GM12878 (cell line): ENCODE measurements around the gene MAP3K4. TPM values are rescaled to one million over a fixed set of nuclear protein-coding genes. Genes with fewer than 3 reads are reported as not detected.

ENCODE experiments used
- ATAC-seq: fragments of 200-7000 bp; cut with Tn5 transposase; 3 replicates; pipeline ENCODE4 v1.9.1; 2020; ENCODE audit warnings: mild to moderate bottlenecking, moderate library complexity
- BruUV-seq: library from RNA; stranded (reverse); fragments of 400-500 nt; replicated peaks from 2 replicates; lab custom pipeline; 2021; lab: Mats Ljungman, UMichigan
- CTCF ChIA-PET: fragments of 300-600 bp; sonication (Branson Sonifier 250); formaldehyde crosslinking; extraction: SDS; loops from one replicate; lab custom pipeline; 2021; ENCODE audit warnings: inconsistent platforms; lab: Yijun Ruan, JAX
- POLR2A ChIA-PET: fragments of 350-600 bp; formaldehyde crosslinking; extraction: SDS; loops from one replicate; lab custom pipeline; 2021; ENCODE audit warnings: inconsistent platforms; lab: Charles Lee
- RAD21 ChIA-PET: fragments of 300-600 bp; sonication (Branson Sonifier 250); formaldehyde crosslinking; loops from one replicate; lab custom pipeline; 2023; ENCODE audit warnings: antibody characterized with exemption; ENCODE audit not compliant: unreplicated experiment; lab: Charles Lee
- SMC1A ChIA-PET: fragments of 300-600 bp; sonication (Branson Sonifier 250); formaldehyde crosslinking; loops from one replicate; lab custom pipeline; 2023; ENCODE audit not compliant: unreplicated experiment, uncharacterized antibody; lab: Charles Lee
- DNase-seq: peaks from one replicate; pipeline ENCODE4 v3.0.0-alpha.2; 2011; ENCODE audit warnings: low read depth, low spot score
- FAIRE-seq: peaks from 3 replicates; lab custom pipeline; 2011; peaks lifted over from hg19 to GRCh38; lab: Jason Lieb, UNC
- H2AFZ ChIP-seq: 2 replicates; pipeline ENCODE4 v1.6.0; 2011; ENCODE audit warnings: low read depth, low read length, control low read depth; ENCODE audit not compliant: control insufficient read depth
- H3K27ac ChIP-seq: 2 replicates; pipeline ENCODE4 v1.5.1; 2011; ENCODE audit warnings: control low read depth; ENCODE audit not compliant: control insufficient read depth, insufficient read depth
- H3K27me3 ChIP-seq, 2 experiments: replicated peaks in 1 of 2; 2 replicates each; pipeline versions ENCODE4 v1.6.0 to v1.6.1; 2011; ENCODE audit warnings: low read length in 1 of 2; ENCODE audit not compliant: control insufficient read depth in 2 of 2, insufficient read depth in 2 of 2
- H3K36me3 ChIP-seq, 2 experiments: 2 replicates each; pipeline ENCODE4 v1.5.1; 2011; ENCODE audit warnings: low read length in 1 of 2; ENCODE audit not compliant: control insufficient read depth in 2 of 2, insufficient read depth in 2 of 2
- H3K4me1 ChIP-seq: 2 replicates; pipeline ENCODE4 v1.6.1; 2011; ENCODE audit warnings: mild to moderate bottlenecking, low read length, moderate library complexity, mixed read lengths; ENCODE audit not compliant: control insufficient read depth, insufficient read depth
- H3K4me2 ChIP-seq: 2 replicates; pipeline ENCODE4 v1.6.0; 2011; ENCODE audit warnings: control low read depth; ENCODE audit not compliant: control insufficient read depth, insufficient read depth
- H3K4me3 ChIP-seq: fragments of 200-600 bp; sonication (generic); 2 replicates; pipeline ENCODE4 v1.5.1; 2016
- H3K79me2 ChIP-seq: 2 replicates; pipeline ENCODE4 v1.6.0; 2011; ENCODE audit warnings: low read length; ENCODE audit not compliant: control insufficient read depth, insufficient read depth
- H3K9ac ChIP-seq: 2 replicates; pipeline ENCODE4 v1.8.0; 2011; ENCODE audit warnings: low read length, control low read depth, mixed read lengths; ENCODE audit not compliant: control insufficient read depth, insufficient read depth
- H3K9me3 ChIP-seq: replicated peaks from 3 replicates; pipeline ENCODE4 v1.5.1; 2011; ENCODE audit warnings: mild to moderate bottlenecking, low read length; ENCODE audit not compliant: control insufficient read depth, insufficient read depth
- H4K20me1 ChIP-seq: 2 replicates; pipeline ENCODE4 v1.6.0; 2011; ENCODE audit not compliant: control insufficient read depth, insufficient read depth
- BMI1 ChIP-seq: fragments of 450-650 bp; IDR thresholded peaks from 2 replicates; pipeline ENCODE4 v1.6.1; 2016; ENCODE audit warnings: mild to moderate bottlenecking, moderate library complexity, borderline replicate concordance
- CEBPB ChIP-seq, 2 experiments: fragments of 150-350 bp in 1 of 2; IDR thresholded peaks; 2 replicates each; pipeline ENCODE4 v1.6.1; 2012 to 2014; ENCODE audit warnings: low read depth in 2 of 2, low read length in 2 of 2, borderline replicate concordance in 1 of 2, inconsistent platforms in 1 of 2
- EED ChIP-seq: sonication (generic); IDR thresholded peaks from 2 replicates; pipeline ENCODE4 v1.6.1; 2016; ENCODE audit warnings: antibody characterized with exemption, low read depth
- HSF1 ChIP-seq: fragments of 150-350 bp; IDR thresholded peaks from 2 replicates; pipeline ENCODE4 v1.6.1; 2014; ENCODE audit warnings: mild to moderate bottlenecking, low read depth, low read length
- IRF3 ChIP-seq: fragments of 450-650 bp; IDR thresholded peaks from 2 replicates; pipeline ENCODE4 v1.6.1; 2014; ENCODE audit warnings: mild to moderate bottlenecking
- MTA3 ChIP-seq: IDR thresholded peaks from 2 replicates; pipeline ENCODE4 v1.6.1; 2012; ENCODE audit warnings: low read length, inconsistent platforms, borderline replicate concordance
- NR2F1 ChIP-seq: fragments of 450-650 bp; conservative IDR thresholded peaks from 2 replicates; pipeline ENCODE4 v1.6.1; 2017; ENCODE audit warnings: mild to moderate bottlenecking
- POLR2A ChIP-seq: IDR thresholded peaks from 2 replicates; pipeline ENCODE4 v1.6.1; 2011; ENCODE audit warnings: low read depth, mild to moderate bottlenecking, low read length
- POU2F2 ChIP-seq: IDR thresholded peaks from 3 replicates; pipeline ENCODE4 v1.6.1; 2011; ENCODE audit warnings: low read depth, mild to moderate bottlenecking, low read length, borderline replicate concordance
- SMC3 ChIP-seq: IDR thresholded peaks from 2 replicates; pipeline ENCODE4 v1.6.1; 2011; ENCODE audit warnings: low read length, improper control_type of control experiment, borderline replicate concordance
- SPI1 ChIP-seq: IDR thresholded peaks from 2 replicates; pipeline ENCODE4 v1.6.1; 2011; ENCODE audit warnings: low read depth, mild to moderate bottlenecking, low read length, moderate library complexity, borderline replicate concordance; ENCODE audit not compliant: insufficient read depth
- SUZ12 ChIP-seq: fragments of 200-600 bp; sonication (generic); IDR thresholded peaks from one replicate; pipeline ENCODE4 v1.6.1; 2018; ENCODE audit warnings: antibody characterized with exemption, mild to moderate bottlenecking; ENCODE audit not compliant: unreplicated experiment
- ZBED1 ChIP-seq: IDR thresholded peaks from 2 replicates; pipeline ENCODE4 v1.6.1; 2016; ENCODE audit warnings: borderline replicate concordance
- ZNF217 ChIP-seq: fragments of 450-650 bp; IDR thresholded peaks from 2 replicates; pipeline ENCODE4 v1.6.1; 2017; ENCODE audit warnings: antibody characterized with exemption, mild to moderate bottlenecking
- WGBS: methylation state at CpG from one replicate; pipeline ENCODE4 v1.1.6; 2016; ENCODE audit warnings: low lambda C conversion rate; ENCODE audit not compliant: insufficient replicate concordance, insufficient coverage; ENCODE audit errors: missing lambda C conversion rate; 5-methylcytosine and 5-hydroxymethylcytosine counted together
- in situ Hi-C: fragments of 300-500 bp; cut with MboI; formaldehyde crosslinking; loops from 9 replicates; pipeline ENCODE4 v1.14.3; 2018; ENCODE audit warnings: mixed read lengths
- intact Hi-C: fragments of 100-400 bp; cut with micrococcal nuclease; formaldehyde crosslinking; loops from one replicate; pipeline ENCODE4 v1.14.2; 2022; ENCODE audit not compliant: unreplicated experiment
- polyA plus RNA-seq, 11 experiments: library from polyadenylated mRNA; depleted of rRNA in 4 of 11; unstranded in 6 of 11; stranded (reverse) in 5 of 11; fragments of >200 nt; fragmentation: Nextera tagmentation in 4 of 11; fragmentation: Illumina TruSeq in 1 of 11; extraction: Ambion mirVana in 4 of 11; extraction: Trizol in 1 of 11; gene quantifications; 1 replicate in 1 of 11; 2 replicates in 10 of 11; pipeline versions ENCODE4 v1.2.1 to v1.2.3, GENCODE V29; 2011 to 2016; ENCODE audit warnings: inconsistent platforms in 2 of 11, missing spikeins in 2 of 11, low read depth in 1 of 11
- total RNA-seq, 4 experiments: library from RNA; depleted of rRNA in 3 of 4; stranded (reverse); fragments of >200 nt in 3 of 4; fragmentation: Illumina TruSeq in 1 of 4; extraction: Trizol in 1 of 4; gene quantifications; 2 replicates each; pipeline versions ENCODE4 v1.2.1 to v1.2.3, GENCODE V29; 2013 to 2021
- TF ChIP-seq, protein P1 (sequence below): IDR thresholded peaks from 2 replicates; pipeline ENCODE4 v1.6.1; 2012; ENCODE audit warnings: low read depth, low read length, improper control_type of control experiment
- TF ChIP-seq, protein P2 (sequence below): IDR thresholded peaks from 2 replicates; pipeline ENCODE4 v1.6.1; 2012; ENCODE audit warnings: low read depth, low read length, improper control_type of control experiment

The MAP3K4 gene
- total and polyA plus RNA-seq, 10 of the 15 experiments (the other 5 are each of a cell fraction or from before 2014, with no cell fraction given) = 14.0 to 44.5 (median 23.1) TPM

GRCh38 chr6:161138543-161139303 is 147.2 kb downstream of the MAP3K4 start:
- WGBS = 73% methylated on average over 22 of the region's 23 CpGs
- Histone ChIP-seq H3K4me2 (no peak overlapping the region), H3K9me3 (no peaks in the 10 kb centered on the region), H3K9ac (no peak overlapping the region), H3K4me1 (peaks cover 13% of the 10 kb centered on the region), H3K79me2 (no peaks in the 10 kb centered on the region), H3K27me3 (no peaks in the 10 kb centered on the region), H4K20me1 (no peaks in the 10 kb centered on the region), H2AFZ (no peak overlapping the region), H3K36me3 (no peaks in the 10 kb centered on the region; a peak in 1 of 4 replicates), H3K27ac (no peak overlapping the region), H3K4me3 (no peak overlapping the region)
- DNase-seq (no peak), FAIRE-seq (no peak), ATAC-seq (no peak)
- intact Hi-C loops = no loop called here
- ChIA-PET CTCF (interaction anchor here (0.9 kb wide), 1 partner anchor 76 kb away, joined by 3 read pairs; no protein-coding TSS in a partner anchor), SMC1A (interaction anchor here (0.6 kb wide), 1 partner anchor 24 kb away, joined by 3 read pairs; no protein-coding TSS in a partner anchor), POLR2A (no interaction called here), RAD21 (no interaction called here)
- no TSS peak for BruUV-seq
- no peak for TF ChIP-seq CEBPB (IDR thresholded peaks at IDR 0.05; ENCODE audit: borderline replicate concordance in 1 of 2, low read depth in 2 of 2, low read length in 2 of 2)
- TF ChIP-seq ZNF217 = no peak
- TF ChIP-seq, protein P1, sequence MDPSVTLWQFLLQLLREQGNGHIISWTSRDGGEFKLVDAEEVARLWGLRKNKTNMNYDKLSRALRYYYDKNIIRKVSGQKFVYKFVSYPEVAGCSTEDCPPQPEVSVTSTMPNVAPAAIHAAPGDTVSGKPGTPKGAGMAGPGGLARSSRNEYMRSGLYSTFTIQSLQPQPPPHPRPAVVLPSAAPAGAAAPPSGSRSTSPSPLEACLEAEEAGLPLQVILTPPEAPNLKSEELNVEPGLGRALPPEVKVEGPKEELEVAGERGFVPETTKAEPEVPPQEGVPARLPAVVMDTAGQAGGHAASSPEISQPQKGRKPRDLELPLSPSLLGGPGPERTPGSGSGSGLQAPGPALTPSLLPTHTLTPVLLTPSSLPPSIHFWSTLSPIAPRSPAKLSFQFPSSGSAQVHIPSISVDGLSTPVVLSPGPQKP = no peak
- TF ChIP-seq, protein P2, sequence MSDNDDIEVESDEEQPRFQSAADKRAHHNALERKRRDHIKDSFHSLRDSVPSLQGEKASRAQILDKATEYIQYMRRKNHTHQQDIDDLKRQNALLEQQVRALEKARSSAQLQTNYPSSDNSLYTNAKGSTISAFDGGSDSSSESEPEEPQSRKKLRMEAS = no peak
- TF ChIP-seq POLR2A = no peak
- TF ChIP-seq POU2F2 = no peak
- TF ChIP-seq SPI1 = no peak
- no peak for TF ChIP-seq HSF1
- TF ChIP-seq BMI1 = no peak
- no peak for TF ChIP-seq SMC3
- TF ChIP-seq NR2F1 = no peak
- no peak for TF ChIP-seq MTA3
- no peak for TF ChIP-seq SUZ12
- no peak for TF ChIP-seq IRF3
- no peak for TF ChIP-seq EED
- no peak for TF ChIP-seq ZBED1
- in situ Hi-C loops = loop anchor here (25.0 kb wide), 1 partner anchor 224 kb away; no protein-coding TSS in a partner anchor
